ENCODE measurements around the gene EFCAB14. TPM values are rescaled to one million over a fixed set of nuclear protein-coding genes. Genes with fewer than 3 reads are reported as not detected.
"Not testable (repeated sequence)": the region's sequence is repeated elsewhere in the genome, so short reads cannot be mapped to it uniquely, and the experiment has no call there.

EFCAB14 gene
- polyA plus RNA-seq, 1 donor (not counting 4 experiments of a cell fraction or from before 2014, with no cell fraction given), result 61.8 TPM

DNA sequence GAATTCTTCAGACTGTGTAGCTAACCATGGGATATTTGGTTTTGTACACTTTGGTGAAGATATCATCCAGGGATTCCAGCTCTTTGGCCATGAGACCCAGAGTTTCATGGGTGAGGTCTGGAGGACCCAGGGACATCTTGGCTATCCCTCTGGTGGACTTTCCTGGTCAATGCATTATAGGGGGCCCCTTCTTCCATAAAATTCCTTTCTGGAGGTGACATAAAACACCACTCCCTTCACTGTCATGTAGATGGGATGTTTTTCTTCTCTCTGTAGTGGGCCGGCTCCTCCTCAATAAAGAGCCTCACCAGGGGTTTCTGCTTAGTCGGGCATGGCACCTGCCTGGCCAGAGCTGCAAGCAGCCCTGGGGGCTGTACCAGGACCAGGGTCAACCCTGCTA, 52.9 kb downstream of the EFCAB14 start:
- no peak for FAIRE-seq
- dilution Hi-C loops (cut with MboI; ENCODE audit: extremely low pct_ligation_motif_present, low sequenced_read_pairs), result no loop called here

GRCh38 chr1:46662919-46663318, 56.0 kb downstream of the EFCAB14 start:
- H3K4me3 ChIP-seq (ENCODE audit: control insufficient read depth in 2 of 3, extremely low read depth in 1 of 3, insufficient read depth in 2 of 3, low read depth in 1 of 3, low read length in 3 of 3); H2AFZ ChIP-seq (ENCODE audit: control insufficient read depth, low read length); H3K27ac ChIP-seq (ENCODE audit: control insufficient read depth, insufficient read depth, low read length); DNase-seq (ENCODE audit: low read depth, low spot score); H3K9ac ChIP-seq (ENCODE audit: control insufficient read depth, extremely low read depth, insufficient read depth, low read length); H3K4me1 ChIP-seq (ENCODE audit: control insufficient read depth, extremely low read depth, insufficient read depth, low read length); H3K4me2 ChIP-seq (ENCODE audit: control insufficient read depth, extremely low read depth, insufficient read depth, low read depth, low read length); H3K79me2 ChIP-seq (ENCODE audit: control insufficient read depth, insufficient read depth, low read length); H3K9me3 ChIP-seq (ENCODE audit: control insufficient read depth, low read depth, low read length); dilution Hi-C loops (cut with MboI; ENCODE audit: extremely low pct_ligation_motif_present, low sequenced_read_pairs); H4K20me1 ChIP-seq (ENCODE audit: control insufficient read depth, extremely low read depth, insufficient read depth, low read length); H3K9me1 ChIP-seq (ENCODE audit: control insufficient read depth, extremely low read depth, insufficient read depth, low read length); FAIRE-seq; H3K27me3 ChIP-seq (ENCODE audit: control insufficient read depth, extremely low read depth, insufficient read depth, low read length); H3K36me3 ChIP-seq (ENCODE audit: control insufficient read depth in 2 of 2, extremely low read depth in 1 of 2, insufficient read depth in 2 of 2, low read length in 2 of 2): not testable (repeated sequence)

More for the DNA sequence above, 52.9 kb downstream of the EFCAB14 start:
- Histone ChIP-seq H3K4me3 (ENCODE audit: control insufficient read depth in 2 of 3, extremely low read depth in 1 of 3, insufficient read depth in 2 of 3, low read depth in 1 of 3, low read length in 3 of 3) (no peak overlapping the region), H3K27ac (ENCODE audit: control insufficient read depth, insufficient read depth, low read length) (no peak overlapping the region), H3K79me2 (ENCODE audit: control insufficient read depth, insufficient read depth, low read length) (peaks cover 6% of the 10 kb centered on the region), H3K36me3 (ENCODE audit: control insufficient read depth in 2 of 2, extremely low read depth in 1 of 2, insufficient read depth in 2 of 2, low read length in 2 of 2) (peaks cover 3 to 4% of the 10 kb centered on the region in 2 experiments), H3K4me2 (ENCODE audit: control insufficient read depth, extremely low read depth, insufficient read depth, low read depth, low read length) (no peak overlapping the region), H3K9me1 (ENCODE audit: control insufficient read depth, extremely low read depth, insufficient read depth, low read length) (no peaks in the 10 kb centered on the region), H3K9me3 (ENCODE audit: control insufficient read depth, low read depth, low read length) (no peaks in the 10 kb centered on the region), H3K4me1 (ENCODE audit: control insufficient read depth, extremely low read depth, insufficient read depth, low read length) (peaks cover 11% of the 10 kb centered on the region), H3K9ac (ENCODE audit: control insufficient read depth, extremely low read depth, insufficient read depth, low read length) (no peak overlapping the region), H4K20me1 (ENCODE audit: control insufficient read depth, extremely low read depth, insufficient read depth, low read length) (no peaks in the 10 kb centered on the region), H3K27me3 (ENCODE audit: control insufficient read depth, extremely low read depth, insufficient read depth, low read length) (no peaks in the 10 kb centered on the region), H2AFZ (ENCODE audit: control insufficient read depth, low read length) (no peak overlapping the region)
- TF ChIP-seq, protein P1, sequence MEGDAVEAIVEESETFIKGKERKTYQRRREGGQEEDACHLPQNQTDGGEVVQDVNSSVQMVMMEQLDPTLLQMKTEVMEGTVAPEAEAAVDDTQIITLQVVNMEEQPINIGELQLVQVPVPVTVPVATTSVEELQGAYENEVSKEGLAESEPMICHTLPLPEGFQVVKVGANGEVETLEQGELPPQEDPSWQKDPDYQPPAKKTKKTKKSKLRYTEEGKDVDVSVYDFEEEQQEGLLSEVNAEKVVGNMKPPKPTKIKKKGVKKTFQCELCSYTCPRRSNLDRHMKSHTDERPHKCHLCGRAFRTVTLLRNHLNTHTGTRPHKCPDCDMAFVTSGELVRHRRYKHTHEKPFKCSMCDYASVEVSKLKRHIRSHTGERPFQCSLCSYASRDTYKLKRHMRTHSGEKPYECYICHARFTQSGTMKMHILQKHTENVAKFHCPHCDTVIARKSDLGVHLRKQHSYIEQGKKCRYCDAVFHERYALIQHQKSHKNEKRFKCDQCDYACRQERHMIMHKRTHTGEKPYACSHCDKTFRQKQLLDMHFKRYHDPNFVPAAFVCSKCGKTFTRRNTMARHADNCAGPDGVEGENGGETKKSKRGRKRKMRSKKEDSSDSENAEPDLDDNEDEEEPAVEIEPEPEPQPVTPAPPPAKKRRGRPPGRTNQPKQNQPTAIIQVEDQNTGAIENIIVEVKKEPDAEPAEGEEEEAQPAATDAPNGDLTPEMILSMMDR (optimal IDR thresholded peaks at IDR 0.05 in 1 of 3, IDR thresholded peaks at IDR 0.05 in 1 of 3, conservative IDR thresholded peaks at IDR 0.05 in 1 of 3; ENCODE audit: extremely low read depth in 1 of 3, insufficient read depth in 2 of 3, low read length in 3 of 3), result no peak
- TF ChIP-seq EZH2 (IDR thresholded peaks at IDR 0.05; ENCODE audit: low read length), result no peak
- DNase-seq (ENCODE audit: low read depth, low spot score), result no peak

- DNase-seq (ENCODE audit: low read depth, low spot score); H3K27ac ChIP-seq (ENCODE audit: control insufficient read depth, insufficient read depth, low read length); H3K4me2 ChIP-seq (ENCODE audit: control insufficient read depth, extremely low read depth, insufficient read depth, low read depth, low read length); H3K9ac ChIP-seq (ENCODE audit: control insufficient read depth, extremely low read depth, insufficient read depth, low read length); H3K9me3 ChIP-seq (ENCODE audit: control insufficient read depth, low read depth, low read length); H3K27me3 ChIP-seq (ENCODE audit: control insufficient read depth, extremely low read depth, insufficient read depth, low read length); FAIRE-seq; dilution Hi-C loops (cut with MboI; ENCODE audit: extremely low pct_ligation_motif_present, low sequenced_read_pairs); H3K9me1 ChIP-seq (ENCODE audit: control insufficient read depth, extremely low read depth, insufficient read depth, low read length); H4K20me1 ChIP-seq (ENCODE audit: control insufficient read depth, extremely low read depth, insufficient read depth, low read length); H3K4me1 ChIP-seq (ENCODE audit: control insufficient read depth, extremely low read depth, insufficient read depth, low read length); H2AFZ ChIP-seq (ENCODE audit: control insufficient read depth, low read length); H3K4me3 ChIP-seq (ENCODE audit: control insufficient read depth in 2 of 3, extremely low read depth in 1 of 3, insufficient read depth in 2 of 3, low read depth in 1 of 3, low read length in 3 of 3); H3K79me2 ChIP-seq (ENCODE audit: control insufficient read depth, insufficient read depth, low read length): not testable (repeated sequence)
- peaks cover 9 to 14% of the 10 kb centered on the region in 2 experiments for H3K36me3 ChIP-seq (ENCODE audit: control insufficient read depth in 2 of 2, extremely low read depth in 1 of 2, insufficient read depth in 2 of 2, low read length in 2 of 2)
Measured at GRCh38 chr1:46660116-46660515, 58.8 kb downstream of the EFCAB14 start.

Data from keratinocyte (primary cell).